ENCODE results near the gene KLLN.

DNA sequence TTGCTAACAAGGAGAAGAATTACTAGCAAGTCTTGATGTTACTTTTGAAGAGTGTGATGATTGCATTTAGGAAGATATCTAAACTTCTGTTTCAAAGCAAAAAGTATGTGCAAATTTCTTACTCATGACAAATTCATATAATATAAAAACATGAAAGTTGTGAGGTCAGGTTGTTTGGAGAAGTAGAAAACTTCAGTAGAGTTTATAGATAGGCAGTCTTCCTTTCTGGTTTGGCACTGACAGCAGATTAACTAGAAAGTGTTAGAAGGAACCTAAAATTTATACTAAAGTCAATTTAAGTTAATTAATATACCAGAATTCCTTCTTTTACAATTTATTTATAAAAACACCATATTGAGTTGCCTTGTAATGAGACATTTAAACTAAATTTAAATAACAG is 17.0 kb upstream of the KLLN start:
- TF ChIP-seq, protein P1, sequence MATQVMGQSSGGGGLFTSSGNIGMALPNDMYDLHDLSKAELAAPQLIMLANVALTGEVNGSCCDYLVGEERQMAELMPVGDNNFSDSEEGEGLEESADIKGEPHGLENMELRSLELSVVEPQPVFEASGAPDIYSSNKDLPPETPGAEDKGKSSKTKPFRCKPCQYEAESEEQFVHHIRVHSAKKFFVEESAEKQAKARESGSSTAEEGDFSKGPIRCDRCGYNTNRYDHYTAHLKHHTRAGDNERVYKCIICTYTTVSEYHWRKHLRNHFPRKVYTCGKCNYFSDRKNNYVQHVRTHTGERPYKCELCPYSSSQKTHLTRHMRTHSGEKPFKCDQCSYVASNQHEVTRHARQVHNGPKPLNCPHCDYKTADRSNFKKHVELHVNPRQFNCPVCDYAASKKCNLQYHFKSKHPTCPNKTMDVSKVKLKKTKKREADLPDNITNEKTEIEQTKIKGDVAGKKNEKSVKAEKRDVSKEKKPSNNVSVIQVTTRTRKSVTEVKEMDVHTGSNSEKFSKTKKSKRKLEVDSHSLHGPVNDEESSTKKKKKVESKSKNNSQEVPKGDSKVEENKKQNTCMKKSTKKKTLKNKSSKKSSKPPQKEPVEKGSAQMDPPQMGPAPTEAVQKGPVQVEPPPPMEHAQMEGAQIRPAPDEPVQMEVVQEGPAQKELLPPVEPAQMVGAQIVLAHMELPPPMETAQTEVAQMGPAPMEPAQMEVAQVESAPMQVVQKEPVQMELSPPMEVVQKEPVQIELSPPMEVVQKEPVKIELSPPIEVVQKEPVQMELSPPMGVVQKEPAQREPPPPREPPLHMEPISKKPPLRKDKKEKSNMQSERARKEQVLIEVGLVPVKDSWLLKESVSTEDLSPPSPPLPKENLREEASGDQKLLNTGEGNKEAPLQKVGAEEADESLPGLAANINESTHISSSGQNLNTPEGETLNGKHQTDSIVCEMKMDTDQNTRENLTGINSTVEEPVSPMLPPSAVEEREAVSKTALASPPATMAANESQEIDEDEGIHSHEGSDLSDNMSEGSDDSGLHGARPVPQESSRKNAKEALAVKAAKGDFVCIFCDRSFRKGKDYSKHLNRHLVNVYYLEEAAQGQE (IDR thresholded peaks at IDR 0.05; ENCODE audit: low read depth), result no peak
- TF ChIP-seq YY1 (IDR thresholded peaks at IDR 0.05; ENCODE audit: low read depth), result no peak
- no peak for TF ChIP-seq RAD21 (IDR thresholded peaks at IDR 0.05; ENCODE audit: low read depth)
- no peak for TF ChIP-seq EGR1 (IDR thresholded peaks at IDR 0.05)
- no peak for TF ChIP-seq TAF1 (IDR thresholded peaks at IDR 0.05; ENCODE audit: low read depth)
- TF ChIP-seq, protein P2, sequence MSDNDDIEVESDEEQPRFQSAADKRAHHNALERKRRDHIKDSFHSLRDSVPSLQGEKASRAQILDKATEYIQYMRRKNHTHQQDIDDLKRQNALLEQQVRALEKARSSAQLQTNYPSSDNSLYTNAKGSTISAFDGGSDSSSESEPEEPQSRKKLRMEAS (IDR thresholded peaks at IDR 0.05), result no peak
- TF ChIP-seq NFIC (IDR thresholded peaks at IDR 0.05), result no peak
- TF ChIP-seq FOXM1 (IDR thresholded peaks at IDR 0.05; ENCODE audit: borderline replicate concordance, low read depth), result no peak
- TF ChIP-seq EP300 (IDR thresholded peaks at IDR 0.05; ENCODE audit: borderline replicate concordance), result no peak
- TF ChIP-seq CREB1 (IDR thresholded peaks at IDR 0.05; ENCODE audit: low read depth), result no peak
- no peak for TF ChIP-seq CEBPB (IDR thresholded peaks at IDR 0.05)
- TF ChIP-seq ZBTB7A (IDR thresholded peaks at IDR 0.05; ENCODE audit: low read depth), result no peak
